ENCODE results near the gene IL18BP.

Gene IL18BP

GRCh38 chr11:72001834-72002591, 3.3 kb downstream of the IL18BP start:
- H3K36me3 ChIP-seq (ENCODE audit: control insufficient read depth, insufficient read depth, low read length): peaks cover 24% of the 10 kb centered on the region
- no peak for DNase-seq
- H3K4me2 ChIP-seq (ENCODE audit: low read length): no peak overlapping the region
- no peak overlapping the region for H4K5ac ChIP-seq (ENCODE audit: low read length)
- no peak overlapping the region for H3K9ac ChIP-seq (ENCODE audit: low read length)
- H2AK5ac ChIP-seq (ENCODE audit: low read length): no peak overlapping the region
- H3K23ac ChIP-seq (ENCODE audit: low read length): no peak overlapping the region
- H3K79me1 ChIP-seq (ENCODE audit: low read length): no peaks in the 10 kb centered on the region
- no peak overlapping the region for H3K4me3 ChIP-seq (ENCODE audit: low read length)
- WGBS (ENCODE audit: extremely low coverage, insufficient coverage, low lambda C conversion rate): no CpG with 5 or more reads among the region's 10 CpGs
- no peak overlapping the region for H2BK120ac ChIP-seq (ENCODE audit: low read depth, low read length)
- no peak overlapping the region for H2BK15ac ChIP-seq (replicated peaks; ENCODE audit: low read depth)
- H4K8ac ChIP-seq (ENCODE audit: low read depth, low read length): no peak overlapping the region
- no peak overlapping the region for H3K4ac ChIP-seq (ENCODE audit: low read depth, low read length)
- no peaks in the 10 kb centered on the region for H3K79me2 ChIP-seq (ENCODE audit: control insufficient read depth, insufficient read depth, low read length)
- no peak overlapping the region for H3K18ac ChIP-seq (ENCODE audit: low read length)
- H3K56ac ChIP-seq (ENCODE audit: low read length): no peak overlapping the region
- no peaks in the 10 kb centered on the region for H3K4me1 ChIP-seq (ENCODE audit: control insufficient read depth, low read depth, low read length)
- no peak overlapping the region for H3K27ac ChIP-seq (ENCODE audit: low read depth, low read length)
- H2BK5ac ChIP-seq (ENCODE audit: low read length): no peak overlapping the region
- no peaks in the 10 kb centered on the region for H3K27me3 ChIP-seq (ENCODE audit: insufficient read depth, low read length, poor library complexity)

GRCh38 chr11:72002841-72003775, 4.4 kb downstream of the IL18BP start:
- H3K79me2 ChIP-seq (ENCODE audit: control insufficient read depth, insufficient read depth, low read length): no peaks in the 10 kb centered on the region
- peaks cover 33% of the 10 kb centered on the region for H3K36me3 ChIP-seq (ENCODE audit: control insufficient read depth, insufficient read depth, low read length)
- H2BK5ac ChIP-seq (ENCODE audit: low read length): no peak overlapping the region
- no peak overlapping the region for H2BK15ac ChIP-seq (replicated peaks; ENCODE audit: low read depth)
- H2BK120ac ChIP-seq (ENCODE audit: low read depth, low read length): no peak overlapping the region
- H3K4ac ChIP-seq (ENCODE audit: low read depth, low read length): no peak overlapping the region
- H3K56ac ChIP-seq (ENCODE audit: low read length): no peak overlapping the region
- no CpG with 5 or more reads among the region's 12 CpGs for WGBS (ENCODE audit: extremely low coverage, insufficient coverage, low lambda C conversion rate)
- no peak overlapping the region for H3K23ac ChIP-seq (ENCODE audit: low read length)
- no peak overlapping the region for H3K9ac ChIP-seq (ENCODE audit: low read length)
- no peak overlapping the region for H2AK5ac ChIP-seq (ENCODE audit: low read length)
- DNase-seq: no peak
- H4K5ac ChIP-seq (ENCODE audit: low read length): no peak overlapping the region
- no peaks in the 10 kb centered on the region for H3K79me1 ChIP-seq (ENCODE audit: low read length)
- H3K27me3 ChIP-seq (ENCODE audit: insufficient read depth, low read length, poor library complexity): no peaks in the 10 kb centered on the region
- no peak overlapping the region for H3K18ac ChIP-seq (ENCODE audit: low read length)
- no peak overlapping the region for H3K4me3 ChIP-seq (ENCODE audit: low read length)
- H3K4me1 ChIP-seq (ENCODE audit: control insufficient read depth, low read depth, low read length): no peaks in the 10 kb centered on the region
- no peak overlapping the region for H4K8ac ChIP-seq (ENCODE audit: low read depth, low read length)
- no peak overlapping the region for H3K4me2 ChIP-seq (ENCODE audit: low read length)
- H3K27ac ChIP-seq (ENCODE audit: low read depth, low read length): no peak overlapping the region

- WGBS (ENCODE audit: extremely low coverage, insufficient coverage, low lambda C conversion rate): no CpG with 5 or more reads among the region's 20 CpGs
- peaks cover 33% of the 10 kb centered on the region for H3K36me3 ChIP-seq (ENCODE audit: control insufficient read depth, insufficient read depth, low read length)
Measured at GRCh38 chr11:72003776-72004171, 5.1 kb downstream of the IL18BP start.

GRCh38 chr11:72004515-72005346, 6.0 kb downstream of the IL18BP start:
- Histone ChIP-seq H3K4me1 (ENCODE audit: control insufficient read depth, low read depth, low read length) (no peaks in the 10 kb centered on the region), H2AK5ac (ENCODE audit: low read length) (no peak overlapping the region), H3K18ac (ENCODE audit: low read length) (no peak overlapping the region), H3K9ac (ENCODE audit: low read length) (no peak overlapping the region), H2BK5ac (ENCODE audit: low read length) (no peak overlapping the region), H3K4me3 (ENCODE audit: low read length) (no peak overlapping the region), H2BK15ac (replicated peaks; ENCODE audit: low read depth) (no peak overlapping the region), H3K4me2 (ENCODE audit: low read length) (no peak overlapping the region), H4K5ac (ENCODE audit: low read length) (no peak overlapping the region), H3K27ac (ENCODE audit: low read depth, low read length) (no peak overlapping the region), H3K27me3 (ENCODE audit: insufficient read depth, low read length, poor library complexity) (no peaks in the 10 kb centered on the region), H4K8ac (ENCODE audit: low read depth, low read length) (no peak overlapping the region), H2BK120ac (ENCODE audit: low read depth, low read length) (no peak overlapping the region), H3K36me3 (ENCODE audit: control insufficient read depth, insufficient read depth, low read length) (peaks cover 33% of the 10 kb centered on the region), H3K56ac (ENCODE audit: low read length) (no peak overlapping the region), H3K23ac (ENCODE audit: low read length) (no peak overlapping the region), H3K4ac (ENCODE audit: low read depth, low read length) (no peak overlapping the region), H3K79me1 (ENCODE audit: low read length) (no peaks in the 10 kb centered on the region), H3K79me2 (ENCODE audit: control insufficient read depth, insufficient read depth, low read length) (no peaks in the 10 kb centered on the region)
- no peak for DNase-seq
- WGBS (ENCODE audit: extremely low coverage, insufficient coverage, low lambda C conversion rate): no CpG with 5 or more reads among the region's 16 CpGs

More at GRCh38 chr11:72003776-72004171, 5.1 kb downstream of the IL18BP start:
- Histone ChIP-seq H4K5ac (ENCODE audit: low read length) (no peak overlapping the region), H3K4ac (ENCODE audit: low read depth, low read length) (no peak overlapping the region), H3K9ac (ENCODE audit: low read length) (no peak overlapping the region), H3K79me1 (ENCODE audit: low read length) (no peaks in the 10 kb centered on the region), H2BK5ac (ENCODE audit: low read length) (no peak overlapping the region), H3K27me3 (ENCODE audit: insufficient read depth, low read length, poor library complexity) (no peaks in the 10 kb centered on the region), H3K23ac (ENCODE audit: low read length) (no peak overlapping the region), H3K4me2 (ENCODE audit: low read length) (no peak overlapping the region), H2BK120ac (ENCODE audit: low read depth, low read length) (no peak overlapping the region), H2BK15ac (replicated peaks; ENCODE audit: low read depth) (no peak overlapping the region), H2AK5ac (ENCODE audit: low read length) (no peak overlapping the region), H3K4me1 (ENCODE audit: control insufficient read depth, low read depth, low read length) (no peaks in the 10 kb centered on the region), H3K18ac (ENCODE audit: low read length) (no peak overlapping the region), H3K56ac (ENCODE audit: low read length) (no peak overlapping the region), H4K8ac (ENCODE audit: low read depth, low read length) (no peak overlapping the region), H3K27ac (ENCODE audit: low read depth, low read length) (no peak overlapping the region), H3K4me3 (ENCODE audit: low read length) (no peak overlapping the region), H3K79me2 (ENCODE audit: control insufficient read depth, insufficient read depth, low read length) (no peaks in the 10 kb centered on the region)
- DNase-seq: no peak

- Histone ChIP-seq H3K27me3 (ENCODE audit: insufficient read depth, low read length, poor library complexity) (no peaks in the 10 kb centered on the region), H3K79me2 (ENCODE audit: control insufficient read depth, insufficient read depth, low read length) (no peaks in the 10 kb centered on the region), H2BK15ac (replicated peaks; ENCODE audit: low read depth) (no peak overlapping the region), H4K8ac (ENCODE audit: low read depth, low read length) (no peak overlapping the region), H3K4me1 (ENCODE audit: control insufficient read depth, low read depth, low read length) (no peaks in the 10 kb centered on the region), H3K79me1 (ENCODE audit: low read length) (no peaks in the 10 kb centered on the region), H3K27ac (ENCODE audit: low read depth, low read length) (no peak overlapping the region), H3K9ac (ENCODE audit: low read length) (no peak overlapping the region), H2AK5ac (ENCODE audit: low read length) (no peak overlapping the region), H3K18ac (ENCODE audit: low read length) (no peak overlapping the region), H3K36me3 (ENCODE audit: control insufficient read depth, insufficient read depth, low read length) (peaks cover 33% of the 10 kb centered on the region), H2BK5ac (ENCODE audit: low read length) (no peak overlapping the region), H4K5ac (ENCODE audit: low read length) (no peak overlapping the region), H2BK120ac (ENCODE audit: low read depth, low read length) (no peak overlapping the region), H3K56ac (ENCODE audit: low read length) (no peak overlapping the region), H3K23ac (ENCODE audit: low read length) (no peak overlapping the region), H3K4ac (ENCODE audit: low read depth, low read length) (no peak overlapping the region), H3K4me3 (ENCODE audit: low read length) (no peak overlapping the region), H3K4me2 (ENCODE audit: low read length) (no peak overlapping the region)
- no CpG with 5 or more reads among the region's 20 CpGs for WGBS (ENCODE audit: extremely low coverage, insufficient coverage, low lambda C conversion rate)
- no peak for DNase-seq
Measured at GRCh38 chr11:72005347-72006260, 6.9 kb downstream of the IL18BP start.
